ENCODE results near the gene TATDN2.
"Not testable (repeated sequence)": the region's sequence is repeated elsewhere in the genome, so short reads cannot be mapped to it uniquely, and the experiment has no call there.

The TATDN2 gene

GRCh38 chr3:10292505-10293419, 44.5 kb downstream of the TATDN2 start, which contains the start of gene GHRL:
TSS of gene GHRL (minus strand) at chr3:10292947. CDS start at chr3:10290180, 2,767 bp downstream.
- DNase-seq = no peak

DNA sequence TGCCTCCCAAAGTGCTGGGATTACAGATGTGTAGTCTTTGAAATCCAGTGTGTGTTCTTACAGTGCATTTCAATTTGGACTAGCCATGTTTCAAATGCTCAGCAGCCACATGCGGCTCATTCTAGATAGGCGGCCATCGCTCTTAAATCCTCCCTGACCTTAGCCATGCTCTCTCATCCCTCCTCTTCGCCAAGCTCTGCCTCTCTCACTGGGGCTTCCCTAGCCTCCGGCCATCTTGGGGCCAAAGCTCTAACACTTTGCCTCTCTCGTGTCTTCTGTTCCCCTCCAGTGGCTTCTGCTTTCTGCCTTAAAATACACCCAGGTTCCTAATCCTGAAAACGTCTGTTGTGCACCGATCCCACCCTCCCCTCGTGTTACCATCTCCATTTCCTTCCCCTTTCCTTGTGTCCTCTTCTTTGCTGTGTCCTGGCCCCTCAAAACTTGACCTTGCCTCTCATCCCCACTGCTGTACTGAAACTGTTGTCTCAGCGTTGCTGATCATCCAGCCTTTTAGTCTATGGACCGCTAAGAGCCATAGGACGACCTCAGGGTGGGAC, 45.8 kb downstream of the TATDN2 start:
- no peak for DNase-seq

GRCh38 chr3:10298064-10298463, 49.8 kb downstream of the TATDN2 start:
- not testable (repeated sequence) for DNase-seq

DNA sequence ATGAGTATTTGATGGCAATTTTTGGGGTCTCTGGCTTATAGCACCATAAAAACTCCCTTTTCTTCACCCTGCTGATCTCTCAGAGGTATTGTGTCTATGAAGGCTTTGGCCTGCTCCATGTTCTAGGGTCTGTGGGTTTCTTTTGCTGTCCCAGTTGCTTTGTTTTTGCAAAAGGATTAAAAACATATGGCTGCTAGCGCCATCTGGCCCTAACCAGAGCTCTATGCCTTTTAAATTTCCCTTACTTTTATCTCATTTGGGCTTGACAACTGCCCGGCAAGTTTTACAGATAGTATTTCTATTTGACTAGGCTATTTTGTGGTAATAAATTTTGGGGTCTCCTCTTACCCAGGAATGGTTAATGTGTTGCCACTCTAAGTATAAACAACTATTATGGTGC, 50.9 kb downstream of the TATDN2 start:
- no peak for DNase-seq

- no peak for DNase-seq
These were observed 51.4 kb downstream of the TATDN2 start for GRCh38 chr3:10299679-10300078.

GRCh38 chr3:10300087-10300486, 51.8 kb downstream of the TATDN2 start:
- no peak for DNase-seq

DNA sequence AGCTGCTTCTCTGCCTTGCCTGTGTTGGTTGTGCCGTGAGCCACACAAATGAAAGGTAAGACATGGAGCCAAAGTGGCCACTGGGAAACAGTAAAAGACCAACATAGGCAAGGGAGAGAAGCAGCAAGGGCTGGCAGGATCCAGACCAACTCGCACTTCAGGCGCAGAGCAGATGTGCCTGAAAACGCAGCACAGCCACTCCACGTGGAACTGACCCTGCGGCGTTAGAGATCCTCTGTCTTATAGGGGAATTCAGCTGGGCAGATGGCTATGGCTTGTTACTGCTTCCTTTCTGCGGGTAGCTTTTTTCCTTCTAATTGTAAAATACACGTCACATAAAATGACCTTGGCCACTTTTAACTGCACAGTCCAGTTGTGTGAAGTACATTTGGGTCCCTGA, 54.8 kb downstream of the TATDN2 start:
- DNase-seq = no peak

DNA sequence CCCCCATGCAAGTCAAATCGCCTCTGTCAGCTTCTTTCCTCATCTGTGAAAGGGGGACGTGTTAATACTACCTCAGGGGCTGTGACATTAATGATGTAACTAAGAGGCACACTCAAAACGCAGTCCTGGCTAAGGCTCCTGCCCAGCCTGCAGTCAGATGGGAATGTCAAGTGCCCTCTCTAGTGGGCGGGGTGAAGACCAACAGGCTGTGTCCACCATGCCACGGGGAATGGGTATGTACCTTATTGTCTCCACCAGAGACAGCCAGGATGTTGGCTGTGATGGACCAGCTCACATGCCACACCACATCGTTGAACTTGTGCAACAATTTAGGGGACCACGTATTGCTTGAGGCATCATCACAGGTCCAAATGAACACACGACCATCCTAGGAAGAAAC, 55.5 kb downstream of the TATDN2 start:
- DNase-seq = no peak

DNA sequence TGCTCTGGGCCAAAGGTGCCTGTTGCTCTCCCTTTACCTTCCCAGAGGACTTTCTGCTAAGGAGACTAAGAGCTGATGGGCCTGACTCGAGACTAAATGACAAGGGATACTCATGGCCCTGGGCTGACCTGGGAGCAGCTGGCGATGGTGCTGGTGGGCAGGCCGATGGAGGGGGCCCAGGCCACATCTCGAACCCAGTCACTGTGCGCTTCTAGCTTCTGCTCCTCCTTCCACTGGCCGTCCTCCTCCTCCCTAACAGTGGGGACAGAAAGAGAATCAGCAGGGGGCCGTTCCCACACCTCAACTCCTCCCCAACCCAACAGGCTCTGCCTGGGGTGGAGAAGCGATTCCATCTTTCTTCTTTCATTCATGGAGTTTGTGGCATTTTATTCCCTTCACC, 56.6 kb downstream of the TATDN2 start:
- no peak for DNase-seq

DNA sequence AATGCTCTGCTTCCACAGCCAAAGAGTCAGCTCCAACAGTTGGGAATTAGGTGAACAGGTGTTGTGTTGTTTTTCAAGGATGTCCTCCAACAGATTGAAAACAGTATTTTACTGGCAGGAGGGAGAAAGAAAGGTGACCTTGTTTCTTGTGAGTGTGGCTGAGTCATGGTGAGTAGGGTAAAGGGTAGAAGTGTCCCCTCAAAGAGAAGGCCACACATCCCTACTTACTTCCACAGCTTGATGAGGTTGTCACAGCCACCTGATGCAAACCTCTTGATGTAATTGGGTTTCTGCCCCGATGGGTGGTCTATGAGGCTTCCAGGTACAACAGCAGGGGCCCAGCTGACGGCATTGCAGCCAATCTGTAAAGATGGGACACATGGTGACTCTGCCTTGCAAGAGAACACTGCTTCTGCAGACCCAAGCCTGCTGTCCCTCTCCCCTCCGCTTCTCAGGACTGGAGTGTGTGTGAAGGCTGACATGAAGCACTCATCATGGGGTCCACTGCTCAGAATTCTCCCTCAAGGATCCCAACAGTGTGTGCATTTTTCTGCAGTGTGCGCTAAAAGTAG, 57.2 kb downstream of the TATDN2 start:
- DNase-seq = no peak

GRCh38 chr3:10306156-10306555, 57.9 kb downstream of the TATDN2 start:
- DNase-seq = no peak

- no peak for DNase-seq
These were observed 60.4 kb downstream of the TATDN2 start for GRCh38 chr3:10308678-10309077.

- DNase-seq = no peak
These were observed 61.5 kb downstream of the TATDN2 start for GRCh38 chr3:10309736-10310135.

DNA sequence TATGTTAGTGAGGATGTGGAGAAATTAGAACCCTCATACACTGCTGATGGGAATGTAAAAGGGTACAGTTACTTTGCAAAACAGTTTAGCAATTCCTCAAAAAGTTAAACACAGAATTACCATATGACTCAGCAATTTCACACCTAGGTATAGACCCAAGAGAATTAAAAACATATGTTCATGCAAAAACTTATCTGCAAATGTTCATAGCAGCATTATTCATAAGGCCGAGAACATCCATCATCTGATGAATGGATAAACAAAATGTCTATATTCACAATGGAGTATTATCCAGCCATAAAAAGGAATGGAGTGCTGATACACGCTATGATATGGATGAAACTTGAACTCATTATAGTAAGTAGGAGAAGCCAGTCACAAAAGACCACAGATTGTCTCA, 62.3 kb downstream of the TATDN2 start:
- DNase-seq = no peak

- DNase-seq = no peak
These were observed 63.5 kb downstream of the TATDN2 start for GRCh38 chr3:10311710-10312109.

- no peak for DNase-seq
These were observed 64.1 kb downstream of the TATDN2 start for GRCh38 chr3:10312391-10312790.

DNA sequence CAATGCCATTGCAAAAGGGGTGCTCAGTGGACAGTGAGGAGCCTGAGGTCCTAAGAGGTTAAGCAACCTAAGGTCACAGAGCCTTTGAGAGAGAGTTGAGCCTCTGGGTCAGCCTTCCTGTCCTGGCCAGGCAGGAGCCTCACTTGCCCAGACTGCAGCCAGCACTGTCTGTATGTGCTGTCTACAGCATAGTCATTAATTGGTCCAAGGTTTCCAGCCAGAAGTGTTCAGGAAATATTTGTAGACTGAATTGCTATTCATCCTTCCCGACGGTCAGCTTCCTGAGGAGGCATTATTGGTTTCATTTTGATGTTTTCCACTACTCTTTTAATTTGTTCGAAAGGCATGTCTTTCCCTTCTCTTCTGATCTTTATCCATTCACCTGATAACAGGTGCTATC, 64.6 kb downstream of the TATDN2 start:
- no peak for DNase-seq

DNA sequence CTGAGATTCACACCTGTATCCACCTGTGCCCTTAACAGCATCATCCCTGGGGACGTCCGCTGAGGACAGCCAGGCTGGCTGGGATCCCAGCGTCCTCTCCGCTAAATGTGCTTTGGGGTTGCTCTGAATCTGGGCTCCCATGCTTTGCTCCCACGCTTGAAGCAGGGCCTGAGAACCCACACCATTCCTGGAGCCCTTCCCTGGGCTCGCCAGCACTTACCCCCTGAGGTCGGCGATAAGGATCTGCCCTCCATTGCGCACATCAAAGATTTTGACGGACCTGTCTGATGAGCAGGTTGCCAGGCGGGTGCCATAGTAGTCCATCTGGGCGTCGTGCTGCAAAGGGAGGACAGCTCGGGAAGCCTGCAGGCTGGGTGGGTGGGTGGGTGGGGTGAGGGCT, 66.8 kb downstream of the TATDN2 start:
- no peak for DNase-seq

GRCh38 chr3:10315771-10316344, 67.6 kb downstream of the TATDN2 start:
- DNase-seq = no peak

GRCh38 chr3:10317311-10317960, 69.2 kb downstream of the TATDN2 start:
- no peak for DNase-seq

DNA sequence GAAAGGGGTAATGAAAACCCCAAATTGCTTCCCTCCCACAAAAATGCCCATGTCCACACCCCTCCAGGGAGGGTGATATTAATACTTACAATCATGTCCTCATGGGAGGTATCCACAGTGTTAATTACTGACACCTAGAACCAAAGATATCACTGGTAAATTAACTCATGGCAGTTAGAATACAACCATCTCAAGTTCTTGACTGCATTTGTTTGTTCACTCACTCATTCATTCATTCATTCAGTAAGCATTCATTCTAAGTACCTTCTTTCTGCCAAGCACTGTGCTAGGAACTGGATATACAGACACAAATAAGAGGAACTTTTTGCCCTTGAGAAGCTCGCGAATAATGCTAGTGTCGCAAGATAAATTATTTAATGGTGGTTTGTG, 69.7 kb downstream of the TATDN2 start:
- no peak for DNase-seq

- no peak for DNase-seq
These were observed 71.0 kb downstream of the TATDN2 start for GRCh38 chr3:10319251-10319650.

GRCh38 chr3:10319804-10320203, 71.5 kb downstream of the TATDN2 start:
- no peak for DNase-seq

Data from T-helper 9 cell (primary cell).